ENCODE measurements around the gene UGT3A2.

GRCh38 chr5:36009698-36010097 is 57.0 kb downstream of the UGT3A2 start:
- no peak for TF ChIP-seq CTCF (optimal IDR thresholded peaks at IDR 0.05 in 1 of 3, IDR thresholded peaks at IDR 0.05 in 1 of 3, conservative IDR thresholded peaks at IDR 0.05 in 1 of 3; ENCODE audit: extremely low read depth in 1 of 3, insufficient read depth in 2 of 3, low read length in 3 of 3)
- no peak for TF ChIP-seq EZH2 (IDR thresholded peaks at IDR 0.05; ENCODE audit: low read length)

Measured in keratinocyte (primary cell).